Uterus (tissue), 2 donors: ENCODE data around the gene BPHL.

Experiments used
- POLR2A ChIP-seq, 2 donors: fragments of 450-650 bp; IDR thresholded peaks; one replicate each; pipeline ENCODE4 v1.6.1; 2016; ENCODE audit warnings: antibody characterized with exemption in 2 of 2, mild to moderate bottlenecking in 1 of 2, moderate library complexity in 1 of 2
- TF ChIP-seq, protein P1 (sequence below), 4 experiments: fragments of 200-600 bp in 2 of 4; fragments of 450-650 bp in 2 of 4; sonication (generic) in 2 of 4; IDR thresholded peaks; one replicate each; pipeline ENCODE4 v1.5.1; 2016 to 2019; ENCODE audit warnings: antibody characterized with exemption in 4 of 4, mild to moderate bottlenecking in 2 of 4, moderate library complexity in 1 of 4

DNA sequence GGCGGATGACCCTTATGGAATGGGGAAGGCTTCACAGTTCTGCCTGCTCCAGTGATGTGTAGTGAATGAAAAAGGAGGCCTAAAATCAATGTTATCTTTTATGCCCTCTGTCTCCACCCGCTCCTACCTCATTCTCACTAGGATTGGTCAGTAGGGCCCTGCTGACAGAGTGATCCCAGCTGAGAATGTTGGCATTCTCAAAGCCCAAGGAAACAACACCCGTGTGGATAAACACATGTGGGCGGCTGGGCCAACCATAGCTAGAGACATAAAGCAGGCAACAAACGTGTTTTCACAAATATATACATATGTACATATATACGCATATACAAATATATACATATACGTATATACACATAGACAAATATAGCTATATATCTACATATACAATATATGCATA, 45.7 kb upstream of the BPHL start:
- no peak for TF ChIP-seq POLR2A (IDR thresholded peaks at IDR 0.05)
- TF ChIP-seq, protein P1, sequence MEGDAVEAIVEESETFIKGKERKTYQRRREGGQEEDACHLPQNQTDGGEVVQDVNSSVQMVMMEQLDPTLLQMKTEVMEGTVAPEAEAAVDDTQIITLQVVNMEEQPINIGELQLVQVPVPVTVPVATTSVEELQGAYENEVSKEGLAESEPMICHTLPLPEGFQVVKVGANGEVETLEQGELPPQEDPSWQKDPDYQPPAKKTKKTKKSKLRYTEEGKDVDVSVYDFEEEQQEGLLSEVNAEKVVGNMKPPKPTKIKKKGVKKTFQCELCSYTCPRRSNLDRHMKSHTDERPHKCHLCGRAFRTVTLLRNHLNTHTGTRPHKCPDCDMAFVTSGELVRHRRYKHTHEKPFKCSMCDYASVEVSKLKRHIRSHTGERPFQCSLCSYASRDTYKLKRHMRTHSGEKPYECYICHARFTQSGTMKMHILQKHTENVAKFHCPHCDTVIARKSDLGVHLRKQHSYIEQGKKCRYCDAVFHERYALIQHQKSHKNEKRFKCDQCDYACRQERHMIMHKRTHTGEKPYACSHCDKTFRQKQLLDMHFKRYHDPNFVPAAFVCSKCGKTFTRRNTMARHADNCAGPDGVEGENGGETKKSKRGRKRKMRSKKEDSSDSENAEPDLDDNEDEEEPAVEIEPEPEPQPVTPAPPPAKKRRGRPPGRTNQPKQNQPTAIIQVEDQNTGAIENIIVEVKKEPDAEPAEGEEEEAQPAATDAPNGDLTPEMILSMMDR (IDR thresholded peaks at IDR 0.05): no peak
